NCI-H128 (cell line): ENCODE data around the gene NCS1.
"Not testable (repeated sequence)": the region's sequence is repeated elsewhere in the genome, so short reads cannot be mapped to it uniquely, and the experiment has no call there.

Source experiments
- DNase-seq: peaks from one replicate; lab custom pipeline; 2025; ENCODE audit not compliant: unreplicated experiment; lab: John Stamatoyannopoulos, UW

Gene NCS1

GRCh38 chr9:130235558-130236435 is 63.6 kb downstream of the NCS1 start:
- DNase-seq = peak; percentile 52

- no peak for DNase-seq
Measured at GRCh38 chr9:130236436-130236985, 64.3 kb downstream of the NCS1 start.

- DNase-seq = no peak
Measured at GRCh38 chr9:130237076-130237475, 64.9 kb downstream of the NCS1 start.

GRCh38 chr9:130237763-130238524 is 65.7 kb downstream of the NCS1 start:
- DNase-seq = peak; percentile 37

GRCh38 chr9:130239363-130239695 is 67.1 kb downstream of the NCS1 start:
- DNase-seq = no peak

GRCh38 chr9:130239741-130240241 is 67.6 kb downstream of the NCS1 start:
- DNase-seq = no peak

- peak; percentile 20 for DNase-seq
Measured at GRCh38 chr9:130240410-130241197, 68.4 kb downstream of the NCS1 start.

- no peak for DNase-seq
Measured at GRCh38 chr9:130241198-130241535, 69.0 kb downstream of the NCS1 start.

- no peak for DNase-seq
Measured at GRCh38 chr9:130242270-130243014, 70.2 kb downstream of the NCS1 start.

- DNase-seq = peak; percentile 65
Measured at GRCh38 chr9:130243015-130243881, 71.0 kb downstream of the NCS1 start.

GRCh38 chr9:130243882-130244170 is 71.6 kb downstream of the NCS1 start:
- DNase-seq = no peak

- no peak for DNase-seq
Measured at GRCh38 chr9:130244548-130245165, 72.5 kb downstream of the NCS1 start.

GRCh38 chr9:130245474-130245873 is 73.3 kb downstream of the NCS1 start:
- DNase-seq = no peak

- no peak for DNase-seq
Measured at GRCh38 chr9:130246126-130246525, 73.9 kb downstream of the NCS1 start.

- peak; percentile 69 for DNase-seq
Measured at GRCh38 chr9:130254747-130255630, 82.8 kb downstream of the NCS1 start.

- no peak for DNase-seq
Measured at GRCh38 chr9:130255631-130256134, 83.5 kb downstream of the NCS1 start.

GRCh38 chr9:130256644-130257043 is 84.4 kb downstream of the NCS1 start:
- DNase-seq = no peak

- DNase-seq = not testable (repeated sequence)
Measured at GRCh38 chr9:130258137-130258536, 85.9 kb downstream of the NCS1 start.
